HG03442 (cell line): Measurements from ENCODE around the gene INTS7.

Source experiments
- ATAC-seq: cut with Tn5 transposase; IDR thresholded peaks from one replicate; pipeline ENCODE4 v1.9.1; 2021; ENCODE audit warnings: mild to moderate bottlenecking, moderate library complexity; ENCODE audit not compliant: unreplicated experiment

INTS7 gene

DNA sequence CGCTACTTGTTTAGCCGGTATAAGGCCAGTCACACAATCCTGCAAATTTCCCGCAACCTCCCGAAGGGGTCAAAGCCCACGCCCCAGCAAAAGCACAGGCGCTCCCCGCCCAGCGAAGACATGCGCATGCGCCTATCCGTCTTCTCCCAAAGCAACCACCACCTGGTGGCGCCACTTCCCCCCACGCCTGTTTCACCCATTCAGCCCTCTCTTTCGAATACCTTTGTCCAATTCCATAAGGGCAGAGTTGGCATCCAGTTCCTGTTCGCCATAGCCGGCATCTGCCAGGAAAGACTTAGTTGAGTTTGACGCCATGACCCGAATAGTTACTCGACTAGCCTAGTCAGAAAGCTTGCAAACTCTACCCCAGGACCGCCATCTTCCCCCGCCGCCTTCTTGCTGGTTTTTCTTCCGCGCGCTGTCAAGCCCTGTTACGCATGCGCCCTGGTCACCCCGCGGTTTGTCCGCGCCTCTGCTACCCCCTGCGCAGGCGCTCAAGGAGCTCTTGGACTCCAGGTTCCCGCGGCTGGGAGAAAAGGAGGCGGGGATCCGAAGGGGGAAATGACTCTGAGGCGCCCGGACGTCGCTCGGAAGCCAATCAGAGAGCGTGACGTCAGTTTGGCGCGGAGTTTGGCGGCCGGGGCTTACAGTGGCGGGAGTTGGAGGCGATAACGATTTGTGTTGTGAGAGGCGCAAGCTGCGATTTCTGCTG is at the start of gene INTS7, which contains the start of gene DTL:
INTS7 (minus strand) TSS at position 435 of the 712 bp plus-strand sequence; CDS start at position 315, 120 bp downstream.
DTL (plus strand) TSS at position 626 of the 712 bp plus-strand sequence. CDS start 143 bp downstream, outside the sequence.
- ATAC-seq = peak; percentile 66

DNA sequence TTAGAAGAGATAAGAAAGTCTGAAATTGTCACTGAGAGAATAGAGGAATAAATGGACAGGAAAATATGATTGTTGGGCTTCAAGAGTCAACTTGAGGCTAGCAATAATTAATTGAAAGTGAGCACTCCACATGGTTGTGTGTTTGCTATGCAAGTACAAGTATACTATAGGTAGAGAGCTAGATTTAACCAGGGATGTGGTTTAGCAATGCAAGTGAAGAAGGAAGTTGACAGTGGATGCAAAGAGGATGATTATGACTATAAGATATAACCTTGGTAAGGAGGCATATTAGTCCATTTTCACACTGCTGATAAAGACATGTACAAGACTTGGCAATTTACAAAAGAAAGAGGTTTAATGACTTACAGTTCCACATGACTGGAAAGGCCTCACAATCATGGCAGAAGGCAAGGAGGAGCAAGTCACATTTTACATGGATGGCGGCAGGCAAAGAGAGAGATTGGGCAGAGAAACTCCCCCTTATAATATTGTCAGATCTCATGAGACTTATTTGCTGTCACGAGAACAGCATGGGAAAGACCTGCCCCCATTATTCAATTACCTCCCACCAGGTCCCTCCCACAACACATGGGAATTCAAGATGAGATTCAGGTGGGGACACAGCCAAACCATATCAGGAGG is 47.5 kb upstream of the INTS7 start:
- no peak for ATAC-seq

DNA sequence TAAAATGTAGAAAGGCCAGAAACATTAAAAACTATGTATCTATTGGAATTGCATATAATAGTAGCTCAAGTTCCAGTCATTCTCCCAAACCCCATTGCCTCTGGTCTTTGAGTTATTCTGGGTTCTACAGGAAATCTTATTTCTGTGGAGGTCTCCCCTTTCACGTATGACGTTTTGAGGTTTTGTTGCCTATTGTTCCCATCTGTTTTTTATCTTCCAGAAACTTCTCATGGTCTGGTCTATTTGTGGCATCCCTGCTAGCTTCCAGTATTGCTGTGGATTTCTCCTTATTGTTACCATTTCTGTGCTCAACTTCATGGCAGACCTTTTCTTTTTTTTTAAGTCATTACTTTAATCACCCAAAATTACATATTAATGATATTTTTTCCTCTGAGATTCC is 43.5 kb upstream of the INTS7 start:
- no peak for ATAC-seq

DNA sequence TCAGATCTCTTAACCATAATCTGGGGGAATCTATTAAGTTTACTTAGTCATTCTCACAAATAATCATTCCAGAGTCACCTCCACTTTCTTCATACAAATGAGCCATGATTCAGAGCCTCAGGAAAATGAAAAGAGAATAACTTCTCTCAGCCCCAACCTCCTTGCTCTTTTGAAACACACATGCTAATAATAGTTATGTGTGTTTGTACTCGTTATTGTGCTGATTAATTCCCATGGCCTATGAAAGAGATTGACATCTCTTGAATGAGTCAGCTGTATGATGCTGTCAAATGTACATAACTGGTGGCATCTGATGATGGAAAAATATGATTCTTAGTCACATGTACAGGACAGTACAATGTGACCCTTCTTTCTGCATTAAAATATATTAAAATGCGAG is 41.7 kb upstream of the INTS7 start:
- ATAC-seq = no peak

- no peak for ATAC-seq
These were observed 39.5 kb upstream of the INTS7 start for GRCh38 chr1:212074856-212075255.

DNA sequence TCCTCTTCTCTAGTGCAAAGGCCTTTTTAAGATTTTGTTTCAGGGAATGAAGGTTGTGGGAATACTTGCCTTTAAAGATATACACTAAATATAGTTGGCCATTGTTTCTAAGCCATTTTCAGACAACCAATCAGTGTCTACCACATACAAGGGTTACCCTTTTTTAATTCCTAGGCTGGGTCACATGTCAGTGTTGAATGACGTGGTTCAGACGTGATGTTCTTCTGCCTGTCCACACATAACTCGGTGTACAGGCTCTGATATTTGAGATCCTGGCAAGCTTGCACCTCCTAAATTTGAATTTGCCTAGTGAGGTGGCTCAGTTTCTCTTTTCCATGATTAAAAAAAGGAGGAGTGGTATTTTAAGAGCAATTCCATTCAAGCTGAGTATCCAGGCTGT is 39.0 kb upstream of the INTS7 start:
- ATAC-seq = no peak

- ATAC-seq = no peak
These were observed 38.1 kb upstream of the INTS7 start for GRCh38 chr1:212073490-212073889.

- ATAC-seq = no peak
These were observed 36.7 kb upstream of the INTS7 start for GRCh38 chr1:212072047-212072446.

GRCh38 chr1:212070720-212071302 is 35.5 kb upstream of the INTS7 start:
- no peak for ATAC-seq

- ATAC-seq = no peak
These were observed 32.4 kb upstream of the INTS7 start for GRCh38 chr1:212067787-212068186.

DNA sequence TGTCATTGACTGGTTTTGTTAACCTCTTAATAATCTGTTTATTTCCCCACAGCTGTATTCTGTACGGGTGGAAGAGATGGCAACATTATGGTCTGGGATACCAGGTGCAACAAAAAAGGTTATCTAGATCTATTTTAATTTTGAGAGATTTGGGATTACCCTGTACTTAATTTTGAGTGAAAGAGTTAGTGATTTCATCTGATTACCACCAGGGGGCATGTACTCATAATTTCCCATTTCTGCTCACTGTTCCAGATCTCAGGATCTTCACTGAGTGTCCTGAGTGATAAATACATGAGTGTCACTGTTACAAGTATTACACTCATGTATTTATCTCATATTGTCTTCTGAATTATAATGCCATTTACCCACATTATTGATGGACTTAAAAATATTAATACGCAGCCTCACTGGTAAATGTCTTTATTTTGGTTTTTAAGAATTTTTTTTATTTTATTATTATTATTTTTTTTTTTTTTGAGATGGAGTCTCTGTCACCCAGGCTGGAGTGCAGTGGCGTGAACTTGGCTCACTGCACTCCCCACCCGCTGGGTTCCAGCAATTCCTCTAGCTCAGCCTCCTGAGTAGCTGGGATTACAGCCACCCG is 27.6 kb upstream of the INTS7 start:
- no peak for ATAC-seq

DNA sequence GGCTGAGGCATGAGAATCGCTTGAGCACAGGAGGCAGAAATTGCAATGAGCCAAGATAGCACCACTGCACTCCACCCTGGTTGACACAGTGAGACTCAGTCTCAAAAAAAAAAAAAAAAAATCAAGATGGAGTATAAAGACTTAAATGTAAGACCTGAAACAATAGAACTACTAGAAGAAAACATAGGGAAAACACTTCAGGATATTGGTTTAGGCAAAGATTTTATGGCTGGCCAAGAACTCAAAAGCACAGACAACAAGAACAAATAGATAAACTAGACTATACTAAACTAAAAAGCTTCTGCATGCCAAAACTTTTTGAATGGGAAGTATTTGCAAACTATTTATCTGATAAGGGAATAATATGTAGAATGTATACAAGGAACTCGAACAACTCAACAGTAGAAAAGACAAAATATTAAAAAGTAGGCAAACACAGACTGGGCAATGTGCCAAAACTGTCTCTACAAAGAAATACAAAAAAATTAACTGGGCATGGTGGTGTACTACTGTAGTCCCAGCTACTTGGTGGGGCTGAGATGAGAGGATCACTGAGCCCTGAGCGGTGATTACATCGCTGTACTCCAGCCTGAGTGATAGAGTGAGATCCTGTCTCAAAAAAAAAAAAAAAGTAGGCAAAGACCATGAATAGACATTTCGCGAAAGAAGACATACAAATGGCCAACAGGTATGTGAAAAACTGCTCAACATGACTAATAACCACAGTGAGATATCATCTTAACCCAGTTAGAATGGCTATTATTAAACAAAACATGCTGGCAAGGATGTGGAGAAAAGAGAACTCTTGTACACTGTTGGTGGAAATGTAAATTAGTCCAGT is 25.5 kb upstream of the INTS7 start:
- no peak for ATAC-seq

DNA sequence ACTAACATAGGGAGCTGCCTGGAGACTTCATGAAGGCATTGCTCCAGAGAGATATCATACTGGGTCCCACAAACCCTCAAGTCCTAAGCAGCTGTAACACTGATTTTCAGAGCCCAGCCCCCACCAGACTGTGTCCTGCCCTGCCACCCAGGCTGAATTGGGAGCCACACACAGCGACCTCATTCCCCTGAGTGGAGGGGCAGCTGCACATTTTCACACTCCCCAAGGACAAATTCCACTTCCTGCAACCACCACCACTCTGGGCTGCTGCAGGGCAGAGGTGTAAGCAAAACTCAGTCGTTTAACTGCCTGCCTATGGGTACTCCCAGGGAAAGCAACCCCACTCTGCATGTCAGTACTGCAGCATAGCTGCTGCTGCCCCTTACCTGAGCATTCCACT is 20.0 kb upstream of the INTS7 start:
- no peak for ATAC-seq

- no peak for ATAC-seq
These were observed 18.6 kb upstream of the INTS7 start for GRCh38 chr1:212053993-212054392.

- ATAC-seq = no peak
These were observed 10.6 kb upstream of the INTS7 start for GRCh38 chr1:212045981-212046380.

DNA sequence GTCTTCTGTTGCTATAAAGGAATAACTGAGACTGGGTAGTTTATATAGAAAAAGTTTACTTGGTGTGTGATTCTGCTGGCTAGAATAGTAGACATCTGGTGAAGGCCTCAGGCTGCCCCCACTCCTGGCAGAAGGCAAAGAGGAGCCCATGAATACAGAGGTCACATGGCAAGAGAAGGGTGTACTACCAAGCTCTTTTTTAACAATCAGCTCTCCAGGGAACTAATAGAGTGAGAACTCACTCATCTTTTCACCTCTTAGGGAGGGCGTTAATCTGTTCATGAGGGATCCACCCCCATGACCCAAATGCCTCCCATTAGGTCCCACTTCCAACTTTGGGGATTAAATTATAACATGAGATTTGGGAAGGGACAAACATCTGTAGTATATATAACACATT is 9.5 kb upstream of the INTS7 start:
- no peak for ATAC-seq

- ATAC-seq = no peak
These were observed 7.1 kb upstream of the INTS7 start for GRCh38 chr1:212042436-212042835.

DNA sequence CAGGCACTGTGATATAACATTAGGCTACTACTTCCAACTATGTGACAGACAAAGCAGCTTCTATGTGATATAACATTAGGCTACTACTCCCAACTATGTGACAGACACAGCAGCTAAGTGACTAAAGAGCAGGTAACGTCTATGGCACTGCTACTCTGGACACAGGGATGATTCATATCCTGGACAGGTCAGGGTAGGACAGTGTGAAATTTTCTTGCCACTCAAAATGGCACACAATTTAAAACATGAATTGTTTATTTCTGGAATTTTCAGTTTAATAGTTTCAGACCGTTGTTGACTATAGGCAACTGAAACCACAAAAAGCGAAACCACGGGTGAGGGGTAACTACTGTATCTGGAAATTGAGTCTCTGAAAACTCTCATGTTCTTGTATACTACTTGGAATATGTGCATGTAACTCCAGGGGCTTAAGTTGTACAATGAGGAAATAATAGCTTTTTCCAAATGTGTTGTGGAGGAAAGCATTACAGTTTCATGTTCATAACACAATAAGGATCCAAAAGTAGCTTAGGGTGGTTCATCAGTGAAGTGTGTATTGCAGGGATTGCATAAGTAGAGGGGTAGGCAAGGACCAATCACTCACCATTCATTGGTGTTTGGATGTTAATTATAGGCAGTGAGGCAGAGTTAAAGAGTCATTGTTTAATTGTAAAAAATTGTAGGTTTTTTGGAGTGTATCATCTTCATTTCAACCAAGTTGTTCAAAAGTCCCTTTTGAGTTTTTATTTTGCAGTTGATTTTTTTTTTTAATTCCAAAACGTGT is 5.5 kb upstream of the INTS7 start:
- no peak for ATAC-seq

GRCh38 chr1:212039622-212040021 is 4.3 kb upstream of the INTS7 start:
- no peak for ATAC-seq

- ATAC-seq = no peak
These were observed 2.5 kb upstream of the INTS7 start for GRCh38 chr1:212037900-212038299.
